Dendritic cell treated with granulocyte-macrophage colony-stimulating factor and Interleukin-4, amounts not matched to agents 40 ng/mL and 50 ng/mL, for 4 days (primary cell): Measurements from ENCODE around the gene HMGCS1.

Experiments used
- H3K27ac Mint-ChIP-seq: one replicate; pipeline ENCODE4 v1.8.0; 2022; ENCODE audit warnings: mild to moderate bottlenecking, mixed read lengths
- H3K27me3 Mint-ChIP-seq: one replicate; pipeline ENCODE4 v1.8.0; 2022; ENCODE audit warnings: mild to moderate bottlenecking, mixed read lengths
- H3K36me3 Mint-ChIP-seq: one replicate; pipeline ENCODE4 v1.8.0; 2022; ENCODE audit warnings: low read depth, mixed read lengths
- H3K4me1 Mint-ChIP-seq: one replicate; pipeline ENCODE4 v1.8.0; 2022; ENCODE audit warnings: low read depth, mixed read lengths
- H3K4me3 Mint-ChIP-seq: one replicate; pipeline ENCODE4 v1.8.0; 2022; ENCODE audit warnings: mild to moderate bottlenecking, moderate library complexity, mixed read lengths
- H3K9me3 Mint-ChIP-seq: one replicate; pipeline ENCODE4 v1.8.0; 2022; ENCODE audit warnings: mixed read lengths
- intact Hi-C: fragments of 100-400 bp; cut with micrococcal nuclease; formaldehyde crosslinking; loops from one replicate; pipeline ENCODE4 v1.15.0; 2022

HMGCS1 gene

GRCh38 chr5:43243270-43243669 lies 69.9 kb downstream of the HMGCS1 start:
- intact Hi-C loops: no loop called here
- Mint-ChIP-seq H3K27me3 (peaks cover 8% of the 10 kb centered on the region), H3K36me3 (no peaks in the 10 kb centered on the region), H3K4me1 (no peaks in the 10 kb centered on the region), H3K9me3 (no peaks in the 10 kb centered on the region), H3K4me3 (no peak overlapping the region), H3K27ac (no peak overlapping the region)

GRCh38 chr5:43242196-43242595 lies 71.0 kb downstream of the HMGCS1 start:
- no peaks in the 10 kb centered on the region for H3K9me3 Mint-ChIP-seq
- H3K4me3 Mint-ChIP-seq: no peak overlapping the region
- H3K4me1 Mint-ChIP-seq: no peaks in the 10 kb centered on the region
- H3K27me3 Mint-ChIP-seq: peaks cover 8% of the 10 kb centered on the region
- no peak overlapping the region for H3K27ac Mint-ChIP-seq
- H3K36me3 Mint-ChIP-seq: no peaks in the 10 kb centered on the region
- intact Hi-C loops: no loop called here
